T-helper 17 cell (primary cell): ENCODE measurements around the gene CHST6. TPM values are rescaled to one million over a fixed set of nuclear protein-coding genes. Genes with fewer than 3 reads are reported as not detected.
"Not testable (repeated sequence)": the region's sequence is repeated elsewhere in the genome, so short reads cannot be mapped to it uniquely, and the experiment has no call there.

Experiments used
- ATAC-seq: fragments of 150-1000 bp; cut with Tn5 transposase; 2 replicates; pipeline ENCODE4 v1.10.0; 2021; ENCODE audit warnings: mild to moderate bottlenecking, moderate library complexity
- DNase-seq, 3 donors: peaks; one replicate each; pipeline versions ENCODE4 v3.0.0 to v3.0.0-alpha.2; 2020 to 2021
- H3K9me3 ChIP-seq: one replicate; pipeline ENCODE4 v1.7.0; 2013; ENCODE audit warnings: low read length, mild to moderate bottlenecking; ENCODE audit not compliant: control insufficient read depth, poor library complexity, severe bottlenecking
- H3K27ac Mint-ChIP-seq: one replicate; pipeline ENCODE4 v1.8.0; 2022; ENCODE audit warnings: mild to moderate bottlenecking, moderate library complexity, mixed read lengths
- H3K27me3 Mint-ChIP-seq: one replicate; pipeline ENCODE4 v1.8.0; 2022; ENCODE audit warnings: mixed read lengths
- H3K36me3 Mint-ChIP-seq: one replicate; pipeline ENCODE4 v1.8.0; 2022; ENCODE audit warnings: low read depth, mixed read lengths
- H3K4me1 Mint-ChIP-seq: one replicate; pipeline ENCODE4 v1.8.0; 2022; ENCODE audit warnings: mild to moderate bottlenecking, mixed read lengths
- H3K4me3 Mint-ChIP-seq: one replicate; pipeline ENCODE4 v1.8.0; 2022; ENCODE audit warnings: mild to moderate bottlenecking, moderate library complexity, mixed read lengths
- total RNA-seq, 4 donors: library from RNA in 2 of 4; stranded (reverse) in 2 of 4; gene quantifications; one replicate each; pipeline ENCODE4 v1.2.3 and lab custom pipeline; 2022 to 2026

CHST6 gene
- total RNA-seq, 2 donors from 2014 or later, result not detected

DNA sequence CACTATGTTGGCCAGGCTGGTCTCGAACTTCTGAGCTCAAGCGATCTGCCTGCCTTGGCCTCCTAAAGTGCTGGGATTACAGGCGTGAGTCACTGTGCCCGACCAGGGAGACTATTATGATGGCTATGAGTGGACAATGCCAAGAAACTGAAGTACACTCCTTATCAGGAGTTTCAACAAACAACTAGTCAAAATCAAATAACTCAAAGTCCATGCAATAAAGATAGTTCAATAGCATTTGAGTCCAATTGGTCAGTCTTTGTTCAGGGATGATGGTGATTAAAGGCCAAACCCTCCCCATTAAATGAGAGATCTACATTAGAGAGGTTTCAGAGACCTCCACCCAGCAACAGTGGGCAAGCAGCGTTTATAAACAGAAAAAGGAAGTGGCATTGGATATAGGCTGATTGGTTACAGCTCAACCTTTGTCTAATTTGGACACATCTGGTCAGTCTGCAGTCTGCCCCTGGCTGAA lies 32.6 kb upstream of the CHST6 start:
- no peak for DNase-seq
- H3K36me3 Mint-ChIP-seq, result no peaks in the 10 kb centered on the region

DNA sequence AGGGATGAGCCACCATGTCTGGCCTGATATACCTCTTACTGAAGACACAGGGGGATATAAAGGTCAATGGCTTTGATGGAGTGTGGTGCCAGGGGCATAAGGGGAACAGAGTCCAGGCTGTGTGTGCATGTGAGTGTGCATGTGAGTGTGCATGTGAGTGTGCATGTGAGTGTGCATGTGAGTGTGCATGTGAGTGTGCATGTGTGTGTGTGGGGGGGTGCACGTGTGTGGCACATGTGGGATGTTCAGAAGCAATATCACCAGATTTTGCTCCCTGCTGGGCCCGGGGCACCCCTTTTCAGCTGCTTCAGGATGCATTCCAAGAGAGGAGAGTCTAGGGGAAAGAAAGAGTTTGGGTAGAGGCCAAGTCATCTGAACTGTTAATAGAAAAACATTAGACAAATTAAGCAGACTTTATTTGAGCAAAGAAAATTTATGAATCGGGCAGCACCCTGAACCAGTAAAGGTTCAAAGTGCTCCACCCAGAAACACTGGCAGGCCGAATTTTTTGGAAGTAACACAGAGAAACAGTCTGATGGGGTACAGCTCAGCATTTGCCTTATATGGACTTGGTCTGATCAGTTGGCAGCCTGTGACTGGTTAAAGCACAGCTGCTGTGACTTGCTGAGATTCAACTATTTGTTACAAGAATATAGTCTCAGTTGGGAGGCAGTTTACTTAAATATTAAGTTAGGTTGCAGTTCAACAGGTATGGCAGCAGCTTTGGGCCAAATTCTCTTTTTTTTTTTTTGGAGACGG lies 31.0 kb upstream of the CHST6 start:
- no peaks in the 10 kb centered on the region for H3K9me3 ChIP-seq
- no peaks in the 10 kb centered on the region for H3K27me3 Mint-ChIP-seq
- peaks cover 1% of the 10 kb centered on the region for H3K4me1 Mint-ChIP-seq
- DNase-seq, result no peak
- H3K4me3 Mint-ChIP-seq, result no peak overlapping the region
- no peak overlapping the region for H3K27ac Mint-ChIP-seq
- H3K36me3 Mint-ChIP-seq, result no peaks in the 10 kb centered on the region
- ATAC-seq, result no peak

More for the DNA sequence above, 32.6 kb upstream of the CHST6 start:
- Mint-ChIP-seq H3K4me1 (no peaks in the 10 kb centered on the region), H3K27me3 (peaks cover 5% of the 10 kb centered on the region), H3K4me3 (no peak overlapping the region), H3K27ac (no peak overlapping the region)
- ATAC-seq, result no peak
- no peaks in the 10 kb centered on the region for H3K9me3 ChIP-seq

GRCh38 chr16:75519175-75519574 lies 23.9 kb upstream of the CHST6 start:
- DNase-seq, result no peak
- Mint-ChIP-seq H3K27ac (no peak overlapping the region), H3K4me3 (no peak overlapping the region), H3K4me1 (peaks cover 12% of the 10 kb centered on the region), H3K36me3 (no peaks in the 10 kb centered on the region), H3K27me3 (no peaks in the 10 kb centered on the region)
- ATAC-seq, result no peak
- no peaks in the 10 kb centered on the region for H3K9me3 ChIP-seq

GRCh38 chr16:75516189-75516966 lies 21.1 kb upstream of the CHST6 start:
- peak overlapping the region; percentile 90 for H3K27ac Mint-ChIP-seq

DNA sequence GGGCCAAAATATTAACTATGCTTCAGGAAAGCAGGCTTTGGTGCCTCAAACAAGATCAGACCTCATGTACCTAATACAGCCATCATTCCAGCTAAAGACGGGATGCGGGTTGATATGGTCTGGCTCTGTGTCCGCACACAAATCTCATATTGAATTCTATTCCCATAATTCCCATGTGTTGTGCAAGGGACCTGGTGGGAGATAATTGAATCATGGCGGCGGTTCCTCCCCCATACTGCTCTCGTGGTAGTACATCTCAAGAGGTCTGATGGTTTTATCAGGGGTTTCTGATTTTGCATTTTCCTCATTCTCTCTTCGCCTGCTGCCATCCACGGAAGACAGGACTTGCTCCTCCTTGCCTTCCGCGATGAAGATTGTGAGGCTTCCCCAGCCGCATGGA lies 19.1 kb upstream of the CHST6 start:
- H3K27ac Mint-ChIP-seq, result no peak overlapping the region
- no peak for ATAC-seq
- H3K4me3 Mint-ChIP-seq, result no peak overlapping the region
- DNase-seq, result no peak
- H3K4me1 Mint-ChIP-seq, result peaks cover 9% of the 10 kb centered on the region
- H3K9me3 ChIP-seq, result no peaks in the 10 kb centered on the region
- no peaks in the 10 kb centered on the region for H3K36me3 Mint-ChIP-seq
- no peaks in the 10 kb centered on the region for H3K27me3 Mint-ChIP-seq

More at GRCh38 chr16:75516189-75516966, 21.1 kb upstream of the CHST6 start:
- peak in 2 of 3 donors; percentile 10 to 18 for DNase-seq
- not testable (repeated sequence) for H3K27me3 Mint-ChIP-seq, H3K36me3 Mint-ChIP-seq, H3K9me3 ChIP-seq
- Mint-ChIP-seq H3K4me3 (peak overlapping the region; percentile 98), H3K4me1 (peaks cover 12% of the 10 kb centered on the region)
- ATAC-seq, result peak; percentile 39

DNA sequence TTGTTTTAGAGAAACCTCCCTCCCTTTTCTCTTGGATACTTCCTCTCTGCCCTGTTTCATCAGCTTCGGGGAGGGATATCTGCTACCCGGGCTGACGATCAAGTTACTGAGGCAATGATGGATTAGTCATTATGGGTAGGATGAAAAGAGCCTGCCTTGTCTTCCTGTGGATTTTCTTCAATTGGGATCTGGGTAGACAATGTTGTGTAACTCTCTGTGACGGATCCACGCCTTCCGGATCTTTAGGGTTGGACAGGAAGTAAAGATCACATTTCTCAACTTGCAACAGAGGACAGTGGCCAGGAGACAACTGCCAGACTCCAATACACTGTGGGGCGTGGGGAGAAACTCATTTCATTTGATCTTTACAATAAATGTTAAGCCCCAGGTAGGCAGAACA lies 11.3 kb upstream of the CHST6 start:
- H3K9me3 ChIP-seq, result no peaks in the 10 kb centered on the region
- no peaks in the 10 kb centered on the region for H3K36me3 Mint-ChIP-seq
- DNase-seq (no peak), ATAC-seq (no peak)
- no peak overlapping the region for H3K27ac Mint-ChIP-seq
- no peak overlapping the region for H3K4me3 Mint-ChIP-seq
- H3K27me3 Mint-ChIP-seq, result peaks cover 37% of the 10 kb centered on the region
- H3K4me1 Mint-ChIP-seq, result peaks cover 4% of the 10 kb centered on the region

- no peak for DNase-seq
- Mint-ChIP-seq H3K27ac (no peak overlapping the region), H3K27me3 (peaks cover 37% of the 10 kb centered on the region), H3K4me3 (no peak overlapping the region), H3K36me3 (no peaks in the 10 kb centered on the region), H3K4me1 (peaks cover 4% of the 10 kb centered on the region)
- ATAC-seq, result no peak
- no peaks in the 10 kb centered on the region for H3K9me3 ChIP-seq
Measured at GRCh38 chr16:75506107-75506506, 10.9 kb upstream of the CHST6 start.

- H3K27me3 Mint-ChIP-seq, result peaks cover 37% of the 10 kb centered on the region
- no peak overlapping the region for H3K27ac Mint-ChIP-seq
- H3K36me3 Mint-ChIP-seq, result no peaks in the 10 kb centered on the region
- no peak for DNase-seq
- ATAC-seq, result no peak
- H3K4me1 Mint-ChIP-seq, result peaks cover 4% of the 10 kb centered on the region
- H3K4me3 Mint-ChIP-seq, result no peak overlapping the region
- no peaks in the 10 kb centered on the region for H3K9me3 ChIP-seq
Measured at GRCh38 chr16:75503801-75504200, 8.6 kb upstream of the CHST6 start.

- H3K4me1 Mint-ChIP-seq, result peaks cover 4% of the 10 kb centered on the region
- no peak overlapping the region for H3K27ac Mint-ChIP-seq
Measured at GRCh38 chr16:75502916-75503605, 7.8 kb upstream of the CHST6 start.

GRCh38 chr16:75501820-75502219 lies 6.6 kb upstream of the CHST6 start:
- not testable (repeated sequence) for H3K36me3 Mint-ChIP-seq, H3K4me3 Mint-ChIP-seq, H3K4me1 Mint-ChIP-seq, ATAC-seq, H3K27ac Mint-ChIP-seq, H3K9me3 ChIP-seq, DNase-seq
- H3K27me3 Mint-ChIP-seq, result peaks cover 33% of the 10 kb centered on the region

More at GRCh38 chr16:75502916-75503605, 7.8 kb upstream of the CHST6 start:
- Mint-ChIP-seq H3K27me3 (peaks cover 32% of the 10 kb centered on the region), H3K36me3 (no peaks in the 10 kb centered on the region), H3K4me3 (no peak overlapping the region)
- H3K9me3 ChIP-seq, result no peaks in the 10 kb centered on the region
- ATAC-seq (no peak), DNase-seq (no peak)

DNA sequence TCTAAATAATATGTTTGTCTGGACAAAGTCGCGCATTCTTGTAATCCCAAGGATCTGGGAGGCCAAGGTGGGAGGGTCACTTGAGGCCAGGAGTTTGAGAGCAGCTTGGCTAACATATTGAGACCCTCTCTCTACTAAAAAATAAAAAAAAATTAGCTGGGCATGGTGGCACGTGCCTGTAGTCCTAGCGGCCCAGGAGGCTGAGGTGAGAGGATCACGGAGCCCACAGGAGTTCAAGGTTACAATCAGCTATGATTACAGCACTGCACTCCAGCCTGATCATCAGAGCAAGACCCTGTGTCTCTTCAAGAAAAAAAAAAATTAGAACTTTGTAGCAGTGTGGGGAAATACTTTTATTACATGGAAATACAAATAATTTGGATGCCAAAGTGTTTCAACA lies 6.1 kb upstream of the CHST6 start:
- H3K9me3 ChIP-seq, result no peaks in the 10 kb centered on the region
- DNase-seq (no peak), ATAC-seq (no peak)
- Mint-ChIP-seq H3K4me1 (no peaks in the 10 kb centered on the region), H3K36me3 (no peaks in the 10 kb centered on the region), H3K4me3 (no peak overlapping the region), H3K27ac (no peak overlapping the region), H3K27me3 (peaks cover 29% of the 10 kb centered on the region)

DNA sequence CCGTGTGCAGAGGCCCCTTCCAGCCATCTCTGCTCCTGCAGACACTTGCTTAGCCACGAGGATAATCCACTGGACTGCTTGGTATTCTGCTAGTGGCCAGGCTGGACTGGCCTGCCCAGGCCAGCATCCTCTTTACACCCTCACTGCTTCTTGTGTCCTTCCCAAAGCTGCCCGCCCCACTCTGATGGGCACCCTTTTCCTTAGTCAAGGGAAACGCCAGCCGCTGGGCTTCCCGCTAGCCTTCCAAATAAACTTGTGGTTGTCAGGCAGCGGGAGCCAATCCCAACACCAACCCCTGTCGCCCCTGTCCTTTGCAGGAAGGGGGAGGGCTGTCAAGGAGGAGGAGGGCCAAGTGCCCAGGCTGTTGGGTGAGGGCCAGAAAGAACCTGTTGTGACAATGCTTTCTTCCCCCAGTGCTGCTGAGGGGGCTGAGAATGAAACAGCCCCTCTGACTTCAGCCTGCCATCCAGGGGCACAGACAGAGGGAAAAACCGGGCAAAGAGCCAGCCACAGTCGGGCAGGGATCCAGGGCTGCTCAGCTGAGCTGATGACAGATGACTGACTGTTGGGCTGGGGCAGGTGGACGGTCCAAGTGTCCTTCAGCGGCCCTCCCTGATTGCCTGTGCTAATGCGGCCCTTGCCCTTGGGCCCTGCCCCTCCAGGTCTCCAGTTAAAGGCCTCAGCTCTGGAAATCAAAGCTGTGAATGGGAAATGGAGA lies 3.5 kb upstream of the CHST6 start:
- not testable (repeated sequence) for H3K4me1 Mint-ChIP-seq, H3K27ac Mint-ChIP-seq, H3K9me3 ChIP-seq, DNase-seq, H3K4me3 Mint-ChIP-seq, ATAC-seq, H3K36me3 Mint-ChIP-seq
- H3K27me3 Mint-ChIP-seq, result peaks cover 24% of the 10 kb centered on the region

DNA sequence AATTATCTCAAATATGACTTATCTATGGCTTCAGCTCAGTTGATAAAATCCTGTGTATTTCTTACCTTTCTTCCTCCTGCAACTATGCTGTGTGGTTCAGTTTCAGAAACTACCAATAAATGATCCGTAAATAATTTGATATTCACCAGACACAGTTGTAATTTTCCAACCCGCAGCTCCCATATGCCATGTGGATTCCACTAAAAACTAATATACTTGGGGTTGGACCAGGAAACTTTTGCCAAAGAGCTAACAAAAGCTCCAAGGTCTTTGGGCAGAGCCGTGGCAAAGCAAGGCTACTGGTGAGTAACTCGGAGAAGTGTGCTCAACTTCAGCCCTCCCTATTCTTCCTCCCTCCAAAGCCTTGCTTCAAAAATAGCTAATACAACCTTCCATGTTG lies 2.3 kb upstream of the CHST6 start:
- Mint-ChIP-seq H3K27ac (no peak overlapping the region), H3K36me3 (no peaks in the 10 kb centered on the region), H3K27me3 (peaks cover 31% of the 10 kb centered on the region), H3K4me3 (no peak overlapping the region), H3K4me1 (peaks cover 5% of the 10 kb centered on the region)
- H3K9me3 ChIP-seq, result no peaks in the 10 kb centered on the region
- DNase-seq (no peak), ATAC-seq (no peak)
